Peyer's patch (tissue), 4 donors: ENCODE measurements around the gene ATXN1. TPM values are rescaled to one million over a fixed set of nuclear protein-coding genes. Genes with fewer than 3 reads are reported as not detected.

ENCODE experiments used
- DNase-seq, 3 donors: peaks; one replicate each; pipeline ENCODE4 v3.0.0-alpha.2; 2017 to 2019
- H3K27ac ChIP-seq, 4 donors: fragments of 200-600 bp; sonication (generic); one replicate each; pipeline ENCODE4 v1.5.1; 2016 to 2019
- H3K27me3 ChIP-seq, 2 donors: fragments of 200-600 bp; sonication (generic); one replicate each; pipeline ENCODE4 v1.5.1; 2019
- H3K36me3 ChIP-seq, 3 donors: fragments of 200-600 bp; sonication (generic); one replicate each; pipeline ENCODE4 v1.5.1; 2016 to 2019
- H3K4me1 ChIP-seq, 4 donors: fragments of 200-600 bp; sonication (generic); one replicate each; pipeline ENCODE4 v1.5.1; 2016 to 2019
- H3K4me3 ChIP-seq, 4 donors: fragments of 200-600 bp; sonication (generic); 1 replicate in 3 of 4; 2 replicates in 1 of 4; pipeline ENCODE4 v1.5.1; 2016 to 2019; ENCODE audit warnings: mild to moderate bottlenecking in 1 of 4
- H3K9me3 ChIP-seq, 4 donors: fragments of 200-600 bp; sonication (generic); one replicate each; pipeline ENCODE4 v1.5.1; 2016 to 2019; ENCODE audit warnings: mild to moderate bottlenecking in 1 of 4
- POLR2A ChIP-seq, 2 donors: fragments of 450-650 bp; IDR thresholded peaks; one replicate each; pipeline ENCODE4 v1.5.1; 2017; ENCODE audit warnings: antibody characterized with exemption in 2 of 2, mild to moderate bottlenecking in 2 of 2, moderate library complexity in 2 of 2
- total RNA-seq, 4 donors: library from RNA; depleted of rRNA; stranded (reverse); fragments of >200 nt; gene quantifications; one replicate each; pipeline ENCODE4 v1.1.0, GENCODE V29; 2016
- TF ChIP-seq, protein P1 (sequence below), 6 experiments: fragments of 450-650 bp in 4 of 6; fragments of 200-600 bp in 2 of 6; sonication (generic) in 1 of 6; IDR thresholded peaks; one replicate each; pipeline ENCODE4 v1.5.1; 2017 to 2019; ENCODE audit warnings: antibody characterized with exemption in 6 of 6, mild to moderate bottlenecking in 3 of 6, moderate library complexity in 1 of 6

The ATXN1 gene
- total RNA-seq, 4 donors from 2014 or later: 34.7 to 48.5 (median 43.1) TPM

DNA sequence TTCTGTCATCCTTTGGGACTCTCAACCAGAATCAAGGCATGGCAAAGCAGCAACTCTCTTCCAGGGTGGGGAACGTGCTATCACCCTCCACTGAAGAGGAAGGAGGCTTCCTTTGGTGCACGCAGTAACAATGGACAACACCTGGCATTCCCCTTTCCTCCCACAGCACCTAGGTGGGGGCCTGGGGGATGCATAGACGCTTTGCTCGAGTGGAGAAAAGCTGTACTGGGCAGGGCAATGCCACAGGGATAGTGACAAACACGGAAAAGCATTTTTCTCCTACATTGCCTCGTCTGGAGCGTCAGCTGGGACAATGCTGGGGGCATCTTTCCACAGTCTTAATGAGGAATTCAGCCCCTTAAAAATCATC is 439.9 kb downstream of the ATXN1 start:
- TF ChIP-seq POLR2A (IDR thresholded peaks at IDR 0.05): no peak
- DNase-seq: no peak
- Histone ChIP-seq H3K4me1 (peaks cover 0 to 19% (median 9%) of the 10 kb centered on the region in 4 donors), H3K9me3 (no peaks in the 10 kb centered on the region), H3K36me3 (peaks cover 0 to 6% (median 0%) of the 10 kb centered on the region in 3 donors), H3K27ac (peak overlapping the region in 3 of 4 donors; percentile 59 to 83 (median 75)), H3K4me3 (no peak overlapping the region), H3K27me3 (no peaks in the 10 kb centered on the region)

DNA sequence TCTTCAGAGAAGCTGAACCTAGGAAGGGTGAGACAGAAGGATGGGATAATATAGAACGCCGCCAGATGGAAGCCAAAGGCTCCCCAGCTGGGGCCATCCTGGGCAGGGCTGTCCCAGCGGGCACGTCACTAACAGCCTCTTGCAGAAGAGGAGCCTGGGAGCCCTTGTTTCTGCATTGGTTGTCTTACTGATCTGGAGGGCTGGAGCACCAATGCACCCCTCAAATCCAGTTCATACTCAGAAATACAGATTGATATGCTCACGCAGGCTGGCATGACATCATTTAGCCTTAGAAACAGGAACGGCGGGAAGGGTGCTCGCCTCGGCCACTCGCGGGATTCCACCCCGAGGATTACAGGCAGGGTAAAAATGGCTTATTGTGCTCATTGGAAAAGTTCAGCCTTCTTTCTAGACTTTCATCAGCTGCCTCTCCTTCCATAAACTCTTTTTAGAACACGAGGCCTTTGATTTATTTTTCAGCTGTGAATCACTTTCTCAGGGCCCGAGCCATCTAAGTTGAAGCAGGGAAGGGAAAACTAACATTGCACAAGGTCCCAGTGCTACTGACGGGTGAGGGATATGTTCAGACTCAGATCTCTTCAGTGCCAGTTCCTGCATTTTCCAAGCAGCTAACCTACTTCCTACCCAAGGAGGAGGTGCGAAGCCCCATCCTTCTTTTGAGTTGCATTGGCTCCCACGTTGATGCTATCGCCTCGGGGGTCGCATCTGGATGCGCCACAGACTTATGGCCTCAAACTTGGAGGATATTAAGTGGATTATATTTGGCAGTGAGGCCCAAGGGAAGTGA is 440.5 kb downstream of the ATXN1 start:
- peak overlapping the region in 2 of 4 donors; percentile 2 to 9 for H3K4me3 ChIP-seq
- TF ChIP-seq, protein P1, sequence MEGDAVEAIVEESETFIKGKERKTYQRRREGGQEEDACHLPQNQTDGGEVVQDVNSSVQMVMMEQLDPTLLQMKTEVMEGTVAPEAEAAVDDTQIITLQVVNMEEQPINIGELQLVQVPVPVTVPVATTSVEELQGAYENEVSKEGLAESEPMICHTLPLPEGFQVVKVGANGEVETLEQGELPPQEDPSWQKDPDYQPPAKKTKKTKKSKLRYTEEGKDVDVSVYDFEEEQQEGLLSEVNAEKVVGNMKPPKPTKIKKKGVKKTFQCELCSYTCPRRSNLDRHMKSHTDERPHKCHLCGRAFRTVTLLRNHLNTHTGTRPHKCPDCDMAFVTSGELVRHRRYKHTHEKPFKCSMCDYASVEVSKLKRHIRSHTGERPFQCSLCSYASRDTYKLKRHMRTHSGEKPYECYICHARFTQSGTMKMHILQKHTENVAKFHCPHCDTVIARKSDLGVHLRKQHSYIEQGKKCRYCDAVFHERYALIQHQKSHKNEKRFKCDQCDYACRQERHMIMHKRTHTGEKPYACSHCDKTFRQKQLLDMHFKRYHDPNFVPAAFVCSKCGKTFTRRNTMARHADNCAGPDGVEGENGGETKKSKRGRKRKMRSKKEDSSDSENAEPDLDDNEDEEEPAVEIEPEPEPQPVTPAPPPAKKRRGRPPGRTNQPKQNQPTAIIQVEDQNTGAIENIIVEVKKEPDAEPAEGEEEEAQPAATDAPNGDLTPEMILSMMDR (IDR thresholded peaks at IDR 0.05): no peak
- no peak for TF ChIP-seq POLR2A (IDR thresholded peaks at IDR 0.05)
- no peak for DNase-seq
- no peaks in the 10 kb centered on the region for H3K9me3 ChIP-seq
- peak overlapping the region; percentile 59 to 83 (median 71) for H3K27ac ChIP-seq
- peaks cover 0 to 19% (median 9%) of the 10 kb centered on the region in 4 donors for H3K4me1 ChIP-seq
- H3K27me3 ChIP-seq: no peaks in the 10 kb centered on the region
- H3K36me3 ChIP-seq: no peaks in the 10 kb centered on the region

DNA sequence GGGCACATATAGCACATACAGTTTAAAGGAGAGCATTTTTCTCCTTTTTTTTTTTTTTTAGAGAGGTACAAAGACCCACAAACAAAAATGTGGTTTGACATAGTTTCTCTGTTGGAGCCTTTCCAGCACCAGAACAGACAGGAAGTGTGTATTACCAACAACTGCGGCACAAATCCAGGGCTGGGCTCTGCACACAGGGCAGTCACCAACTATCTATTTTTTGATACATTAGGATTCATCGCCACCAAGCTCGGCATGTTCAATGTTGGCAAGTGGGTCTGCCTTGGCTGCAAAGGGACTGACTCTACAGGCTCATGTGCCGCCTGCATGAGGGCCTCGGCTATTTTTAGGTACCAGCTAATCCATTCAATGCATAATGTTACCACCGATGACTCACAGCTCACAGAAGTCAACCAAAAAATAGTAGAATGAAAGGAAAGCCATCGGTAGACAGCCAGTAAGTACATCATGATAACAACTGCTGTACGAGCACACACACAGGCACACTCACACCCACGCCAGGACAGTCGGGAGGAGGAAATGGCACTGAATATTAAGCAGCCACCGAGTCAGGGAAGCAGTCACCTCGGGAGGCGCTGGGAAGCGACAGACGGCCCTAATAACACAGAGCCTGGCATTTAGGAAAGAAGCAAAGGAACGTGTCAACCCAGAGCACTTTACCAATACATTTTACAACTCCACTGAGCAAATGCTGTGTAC is 441.3 kb downstream of the ATXN1 start:
- no peaks in the 10 kb centered on the region for H3K36me3 ChIP-seq
- no peaks in the 10 kb centered on the region for H3K27me3 ChIP-seq
- peaks cover 0 to 19% (median 9%) of the 10 kb centered on the region in 4 donors for H3K4me1 ChIP-seq
- TF ChIP-seq POLR2A (IDR thresholded peaks at IDR 0.05): no peak
- TF ChIP-seq, protein P1 (IDR thresholded peaks at IDR 0.05): no peak
- H3K27ac ChIP-seq: peak overlapping the region; percentile 59 to 83 (median 71)
- no peaks in the 10 kb centered on the region for H3K9me3 ChIP-seq
- H3K4me3 ChIP-seq: peak overlapping the region in 2 of 4 donors; percentile 2 to 9
- peak in 2 of 3 donors; percentile 56 to 71 for DNase-seq

DNA sequence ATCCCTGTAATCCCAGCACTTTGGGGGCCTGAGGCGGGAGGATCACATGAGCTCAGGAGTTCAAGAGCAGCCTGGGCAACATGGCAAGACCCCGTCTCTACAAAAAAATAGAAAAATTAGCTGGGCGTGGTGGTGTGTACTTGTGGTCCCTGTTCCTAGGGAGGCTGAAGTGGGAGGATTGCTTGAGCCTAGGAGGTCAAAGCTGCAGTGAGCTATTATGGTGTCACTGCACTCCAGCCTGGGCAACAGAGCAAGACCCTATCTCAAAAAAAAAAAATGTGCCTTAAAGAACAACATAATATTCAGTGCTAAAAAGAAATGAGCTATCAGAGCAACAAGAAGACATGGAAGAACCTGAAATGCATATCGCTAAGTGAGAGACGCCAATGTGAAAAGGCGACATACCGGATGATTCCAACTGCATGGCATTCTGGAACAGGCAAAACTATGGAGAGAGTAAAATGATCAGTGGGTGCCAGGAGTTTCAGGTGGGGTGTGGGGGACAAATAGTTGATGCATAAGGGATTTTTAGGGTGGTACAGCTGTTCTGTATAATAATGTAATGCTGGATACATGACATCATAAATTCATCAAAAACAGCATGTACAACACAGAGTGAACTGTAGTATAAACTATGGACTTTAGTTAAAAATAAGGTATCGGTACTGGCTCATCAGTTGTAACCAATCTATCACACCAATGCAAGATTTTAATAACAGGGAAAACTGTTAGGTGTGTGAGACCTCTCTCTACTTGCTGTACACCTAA is 442.1 kb downstream of the ATXN1 start:
- no peaks in the 10 kb centered on the region for H3K27me3 ChIP-seq
- no peaks in the 10 kb centered on the region for H3K9me3 ChIP-seq
- H3K4me3 ChIP-seq: no peak overlapping the region
- H3K27ac ChIP-seq: peak overlapping the region; percentile 9 to 83 (median 53)
- TF ChIP-seq, protein P1 (IDR thresholded peaks at IDR 0.05): no peak
- no peak for TF ChIP-seq POLR2A (IDR thresholded peaks at IDR 0.05)
- no peaks in the 10 kb centered on the region for H3K36me3 ChIP-seq
- H3K4me1 ChIP-seq: peaks cover 0 to 19% (median 9%) of the 10 kb centered on the region in 4 donors
- DNase-seq: no peak

DNA sequence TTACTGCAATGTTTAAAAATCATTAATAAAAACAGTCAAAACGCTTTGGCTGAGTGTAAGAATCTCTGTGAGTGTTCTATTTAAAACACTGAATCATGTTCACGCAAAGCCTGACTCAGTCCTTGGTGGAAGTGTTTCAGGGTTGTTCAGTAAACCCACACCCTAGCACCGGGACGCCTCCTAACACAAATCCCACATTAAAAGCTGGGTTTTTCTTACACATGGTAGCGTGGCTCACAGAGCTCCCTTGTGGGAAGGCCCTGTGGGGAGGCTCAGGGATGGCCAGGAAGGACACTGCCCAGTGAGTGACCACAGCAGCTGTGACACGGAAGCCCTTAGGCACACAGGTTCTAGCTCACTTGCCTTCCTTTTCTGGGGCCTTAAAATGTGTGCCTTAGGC is 442.7 kb downstream of the ATXN1 start:
- TF ChIP-seq, protein P1 (IDR thresholded peaks at IDR 0.05): no peak
- TF ChIP-seq POLR2A (IDR thresholded peaks at IDR 0.05): no peak
- Histone ChIP-seq H3K9me3 (no peaks in the 10 kb centered on the region), H3K4me3 (no peak overlapping the region), H3K27me3 (no peaks in the 10 kb centered on the region), H3K27ac (peak overlapping the region; percentile 9 to 83 (median 53)), H3K4me1 (peaks cover 0 to 19% (median 9%) of the 10 kb centered on the region in 4 donors), H3K36me3 (no peaks in the 10 kb centered on the region)
- no peak for DNase-seq
